IMR-90 (cell line): ENCODE measurements around the gene NRP2. TPM values are rescaled to one million over a fixed set of nuclear protein-coding genes. Genes with fewer than 3 reads are reported as not detected.

ENCODE experiments used
- ATAC-seq: fragments of 200-7000 bp; cut with Tn5 transposase; 2 replicates; pipeline ENCODE4 v1.9.1; 2020; ENCODE audit warnings: low read depth, mild to moderate bottlenecking, moderate library complexity
- BruUV-seq: library from RNA; stranded (reverse); fragments of 400-500 nt; replicated peaks from 2 replicates; lab custom pipeline; 2021; lab: Mats Ljungman, UMichigan
- CTCF ChIA-PET: fragments of 300-600 bp; formaldehyde crosslinking; extraction: SDS; loops from one replicate; lab custom pipeline; 2021; ENCODE audit warnings: antibody characterized with exemption; lab: Yijun Ruan, JAX
- POLR2A ChIA-PET: fragments of 300-600 bp; sonication (Branson Sonifier 250); formaldehyde crosslinking; loops from one replicate; lab custom pipeline; 2022; ENCODE audit warnings: antibody characterized with exemption; ENCODE audit not compliant: unreplicated experiment; lab: Charles Lee
- DNase-seq: peaks from one replicate; pipeline ENCODE4 v3.0.0; 2013
- H2AFZ ChIP-seq: replicated peaks from 2 replicates; pipeline ENCODE3; 2013; ENCODE audit warnings: low read length, mild to moderate bottlenecking; ENCODE audit not compliant: poor library complexity
- H2AK5ac ChIP-seq: 2 replicates; pipeline ENCODE4 v1.6.1; 2013; ENCODE audit warnings: low read depth, low read length, inconsistent platforms
- H2AK9ac ChIP-seq: replicated peaks from 2 replicates; pipeline ENCODE3; 2013; ENCODE audit warnings: mild to moderate bottlenecking, low read depth, low read length, moderate library complexity; ENCODE audit not compliant: poor library complexity
- H2BK120ac ChIP-seq: 2 replicates; pipeline ENCODE4 v1.6.1; 2013; ENCODE audit warnings: low read depth, low read length, inconsistent platforms
- H2BK15ac ChIP-seq: 3 replicates; pipeline ENCODE4 v1.6.1; 2013; ENCODE audit warnings: low read depth, low read length, inconsistent platforms
- H2BK20ac ChIP-seq: 2 replicates; pipeline ENCODE4 v1.6.1; 2013; ENCODE audit warnings: low read depth, mild to moderate bottlenecking, inconsistent platforms, low read length, moderate library complexity
- H2BK5ac ChIP-seq: 2 replicates; pipeline ENCODE4 v1.6.1; 2013; ENCODE audit warnings: mild to moderate bottlenecking, low read depth, low read length, inconsistent platforms; ENCODE audit not compliant: poor library complexity, severe bottlenecking
- H3K14ac ChIP-seq: replicated peaks from 2 replicates; pipeline ENCODE4 v1.6.1; 2013; ENCODE audit warnings: low read depth, low read length, inconsistent platforms
- H3K18ac ChIP-seq: 2 replicates; pipeline ENCODE4 v1.6.1; 2013; ENCODE audit warnings: low read depth, low read length, control low read depth
- H3K23ac ChIP-seq: 2 replicates; pipeline ENCODE4 v1.6.1; 2013; ENCODE audit warnings: low read depth, low read length, inconsistent platforms
- H3K27ac ChIP-seq: 2 replicates; pipeline ENCODE4 v1.5.1; 2013; ENCODE audit warnings: mild to moderate bottlenecking, control low read depth, low read length; ENCODE audit not compliant: insufficient read depth
- H3K27me3 ChIP-seq: 2 replicates; pipeline ENCODE4 v1.6.1; 2013; ENCODE audit warnings: low read length; ENCODE audit not compliant: control insufficient read depth, insufficient read depth
- H3K36me3 ChIP-seq: 2 replicates; pipeline ENCODE4 v1.6.1; 2013; ENCODE audit warnings: low read length, mixed read lengths; ENCODE audit not compliant: control insufficient read depth, insufficient read depth
- H3K4ac ChIP-seq: 2 replicates; pipeline ENCODE4 v1.6.1; 2013; ENCODE audit warnings: low read depth, low read length, inconsistent platforms
- H3K4me1 ChIP-seq: 2 replicates; pipeline ENCODE4 v1.6.1; 2013; ENCODE audit warnings: low read length, mixed read lengths; ENCODE audit not compliant: control insufficient read depth, insufficient read depth
- H3K4me2 ChIP-seq: 2 replicates; pipeline ENCODE4 v1.6.1; 2013; ENCODE audit warnings: low read depth, mild to moderate bottlenecking, control low read depth, low read length, moderate library complexity
- H3K4me3 ChIP-seq: 2 replicates; pipeline ENCODE4 v1.5.1; 2013; ENCODE audit warnings: low read depth, mild to moderate bottlenecking, control low read depth, low read length, moderate library complexity; ENCODE audit not compliant: insufficient read depth
- H3K56ac ChIP-seq: 2 replicates; pipeline ENCODE4 v1.6.1; 2013; ENCODE audit warnings: low read length, inconsistent platforms; ENCODE audit not compliant: insufficient read depth; ENCODE audit errors: extremely low read depth
- H3K79me1 ChIP-seq, 2 experiments: 2 replicates each; pipeline ENCODE4 v1.6.1; 2013; ENCODE audit warnings: low read length in 2 of 2, inconsistent platforms in 1 of 2, low read depth in 1 of 2
- H3K9ac ChIP-seq: 2 replicates; pipeline ENCODE4 v1.6.1; 2013; ENCODE audit warnings: low read depth, low read length, control low read depth
- H3K9me1 ChIP-seq: 2 replicates; pipeline ENCODE4 v1.6.1; 2013; ENCODE audit warnings: low read length, inconsistent platforms; ENCODE audit not compliant: insufficient read depth
- H3K9me3 ChIP-seq: 2 replicates; pipeline ENCODE4 v1.6.1; 2013; ENCODE audit warnings: low read length; ENCODE audit not compliant: control insufficient read depth, insufficient read depth
- H4K20me1 ChIP-seq: 2 replicates; pipeline ENCODE4 v1.6.1; 2013; ENCODE audit warnings: low read length, inconsistent platforms; ENCODE audit not compliant: insufficient read depth
- H4K5ac ChIP-seq: 2 replicates; pipeline ENCODE4 v1.6.1; 2013; ENCODE audit warnings: mild to moderate bottlenecking, low read depth, low read length, control low read depth
- H4K8ac ChIP-seq, 2 experiments: 2 replicates each; pipeline ENCODE4 v1.6.1; 2013; ENCODE audit warnings: low read depth in 2 of 2, low read length in 2 of 2, control low read depth in 1 of 2, inconsistent platforms in 1 of 2
- H4K91ac ChIP-seq: 2 replicates; pipeline ENCODE4 v1.6.1; 2013; ENCODE audit warnings: low read depth, low read length, inconsistent platforms; ENCODE audit not compliant: insufficient read depth
- BHLHE40 ChIP-seq: fragments of 150-350 bp; IDR thresholded peaks from 2 replicates; pipeline ENCODE4 v1.6.1; 2016; ENCODE audit warnings: mild to moderate bottlenecking, low read depth, low read length
- CEBPB ChIP-seq: IDR thresholded peaks from 2 replicates; pipeline ENCODE4 v1.6.1; 2012; ENCODE audit warnings: low read depth, low read length, improper control_type of control experiment
- CHD1 ChIP-seq: IDR thresholded peaks from 2 replicates; pipeline ENCODE4 v1.6.1; 2012; ENCODE audit warnings: low read depth, low read length, improper control_type of control experiment
- MAFK ChIP-seq: IDR thresholded peaks from 2 replicates; pipeline ENCODE4 v1.6.1; 2012; ENCODE audit warnings: low read depth, low read length, improper control_type of control experiment
- MAZ ChIP-seq: IDR thresholded peaks from 2 replicates; pipeline ENCODE4 v1.6.1; 2012; ENCODE audit warnings: low read depth, mild to moderate bottlenecking, low read length, improper control_type of control experiment, moderate library complexity, borderline replicate concordance
- NFE2L2 ChIP-seq: fragments of 150-350 bp; IDR thresholded peaks from 2 replicates; pipeline ENCODE4 v1.6.1; 2016; ENCODE audit warnings: low read depth, mild to moderate bottlenecking, low read length
- RCOR1 ChIP-seq: IDR thresholded peaks from 2 replicates; pipeline ENCODE4 v1.6.1; 2012; ENCODE audit warnings: mild to moderate bottlenecking, low read length, improper control_type of control experiment; ENCODE audit not compliant: insufficient replicate concordance
- RFX5 ChIP-seq: IDR thresholded peaks from 2 replicates; pipeline ENCODE4 v1.8.0; 2012; ENCODE audit warnings: low read depth, mild to moderate bottlenecking, low read length, moderate library complexity
- SMC3 ChIP-seq: fragments of 150-350 bp; IDR thresholded peaks from 2 replicates; pipeline ENCODE4 v1.6.1; 2016; ENCODE audit warnings: low read depth, mild to moderate bottlenecking, antibody characterized with exemption, low read length, moderate library complexity
- WGBS, 2 experiments: methylation state at CpG; one replicate each; pipeline versions ENCODE4 v1.1.5 to v1.1.7; 2013; ENCODE audit warnings: missing lambda C conversion rate in 2 of 2; ENCODE audit not compliant: insufficient read length in 1 of 2; ENCODE audit errors: extremely low coverage in 2 of 2; 5-methylcytosine and 5-hydroxymethylcytosine counted together
- dilution Hi-C: fragments of 300-500 bp; cut with HindIII; formaldehyde crosslinking; loops from one replicate; pipeline ENCODE4 v1.14.3; 2018; ENCODE audit warnings: low sequenced_read_pairs; ENCODE audit not compliant: unreplicated experiment
- in situ Hi-C: fragments of 300-500 bp; cut with MboI; formaldehyde crosslinking; loops from 3 replicates; pipeline ENCODE4 v1.14.3; 2019; ENCODE audit warnings: low sequenced_read_pairs, inconsistent platforms, mixed read lengths
- intact Hi-C: fragments of 100-400 bp; cut with micrococcal nuclease; formaldehyde crosslinking; loops from 2 replicates; pipeline ENCODE4 v1.10.0; 2022
- polyA plus RNA-seq, 3 experiments: library from polyadenylated mRNA; depleted of rRNA; stranded (reverse); fragments of >200 nt; gene quantifications; 2 replicates each; pipeline ENCODE4 v1.2.3, GENCODE V29; 2012; ENCODE audit warnings: low replicate concordance in 1 of 3
- total RNA-seq: library from RNA; depleted of rRNA; stranded (reverse); fragments of >200 nt; gene quantifications from 2 replicates; pipeline ENCODE4 v1.2.3, GENCODE V29; 2012

The NRP2 gene
- total and polyA plus RNA-seq, 2 of the 4 experiments (the other 2 are of a cell fraction): 46.4 to 51.3 TPM

- Histone ChIP-seq H3K36me3 (no peaks in the 10 kb centered on the region), H4K8ac (no peak overlapping the region), H3K56ac (no peak overlapping the region), H3K27ac (no peak overlapping the region), H2AFZ (no peak overlapping the region), H2BK5ac (no peak overlapping the region), H3K9me1 (no peaks in the 10 kb centered on the region), H3K9me3 (no peaks in the 10 kb centered on the region), H4K5ac (no peak overlapping the region), H2AK9ac (no peak overlapping the region), H3K4ac (no peak overlapping the region), H3K4me2 (no peak overlapping the region), H4K91ac (no peak overlapping the region), H3K18ac (no peak overlapping the region), H2BK20ac (no peak overlapping the region), H2BK15ac (no peak overlapping the region), H3K14ac (no peak overlapping the region), H3K79me1 (no peaks in the 10 kb centered on the region), H2AK5ac (no peak overlapping the region), H3K9ac (no peak overlapping the region), H4K20me1 (no peaks in the 10 kb centered on the region), H3K23ac (no peak overlapping the region), H3K4me3 (no peak overlapping the region), H3K27me3 (peaks cover 18% of the 10 kb centered on the region), H3K4me1 (peaks cover 4% of the 10 kb centered on the region; the same call in 1 of the 2 replicates), H2BK120ac (no peak overlapping the region)
- TF ChIP-seq CHD1 (no peak), BHLHE40 (no peak), MAZ (no peak), NFE2L2 (no peak), MAFK (no peak), CEBPB (no peak), RCOR1 (no peak), SMC3 (no peak), RFX5 (no peak)
- no peak for ATAC-seq
- ChIA-PET POLR2A (no interaction called here), CTCF (no interaction called here)
- intact Hi-C loops: no loop called here
- no CpG with 5 or more reads among the region's 2 CpGs for WGBS, 2 experiments
- in situ Hi-C loops: no loop called here
- dilution Hi-C loops: no loop called here
- no TSS peak for BruUV-seq
- no peak for DNase-seq
These were observed 151.6 kb downstream of the NRP2 start for GRCh38 chr2:205833864-205834263.
